SW480 (cell line): ENCODE results near the gene NPY1R.

Experiments
- DNase-seq: peaks from one replicate; pipeline ENCODE4 v3.0.0-alpha.2; 2016; ENCODE audit warnings: low spot score

NPY1R gene

GRCh38 chr4:163279713-163280112 lies 52.7 kb downstream of the NPY1R start:
- DNase-seq, result no peak

GRCh38 chr4:163274861-163275260 lies 57.5 kb downstream of the NPY1R start:
- DNase-seq, result no peak
